GM15510 (cell line): Measurements from ENCODE around the gene WDFY4.

Experiments used
- POLR2A ChIP-seq: IDR thresholded peaks from 3 replicates; pipeline ENCODE4 v1.6.1; 2011; ENCODE audit warnings: borderline replicate concordance; ENCODE audit not compliant: insufficient read length; ENCODE audit errors: extremely low read depth

Gene WDFY4

GRCh38 chr10:48655411-48656240, 29.0 kb upstream of the WDFY4 start:
- no peak for TF ChIP-seq POLR2A

DNA sequence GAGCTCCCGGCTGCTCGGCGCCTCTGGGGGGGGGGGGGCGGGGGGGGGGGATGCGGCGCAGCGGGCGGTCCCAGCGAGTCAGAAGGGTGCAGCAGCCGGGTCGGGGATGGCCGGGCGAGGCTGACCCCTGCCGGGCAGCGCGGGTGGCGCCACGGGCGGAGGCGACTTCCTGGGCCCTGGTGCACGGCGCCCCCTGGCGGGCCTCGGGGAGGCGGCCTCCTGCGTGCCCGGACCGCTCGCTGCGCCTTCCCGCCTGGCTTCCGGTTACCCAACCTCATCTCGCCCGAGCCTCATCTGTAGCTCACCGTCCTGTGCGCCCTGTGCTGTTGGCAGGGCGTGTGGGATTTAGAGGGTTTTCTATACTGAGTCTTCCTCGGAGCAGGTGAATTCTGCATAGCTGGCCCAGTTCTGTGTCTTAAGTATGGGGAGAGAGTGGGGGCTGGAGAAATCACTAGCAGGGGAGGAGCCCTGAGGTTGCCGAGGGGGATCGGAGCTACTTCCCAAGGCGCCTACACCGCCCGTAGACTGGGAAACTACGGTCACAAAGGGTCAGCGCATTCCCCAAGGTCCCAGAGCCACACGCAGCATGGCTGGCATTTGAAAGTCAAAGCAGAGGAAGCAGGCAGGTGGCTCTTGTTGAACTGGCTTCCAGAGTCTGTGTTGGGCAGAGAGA, 28.3 kb upstream of the WDFY4 start:
- no peak for TF ChIP-seq POLR2A

DNA sequence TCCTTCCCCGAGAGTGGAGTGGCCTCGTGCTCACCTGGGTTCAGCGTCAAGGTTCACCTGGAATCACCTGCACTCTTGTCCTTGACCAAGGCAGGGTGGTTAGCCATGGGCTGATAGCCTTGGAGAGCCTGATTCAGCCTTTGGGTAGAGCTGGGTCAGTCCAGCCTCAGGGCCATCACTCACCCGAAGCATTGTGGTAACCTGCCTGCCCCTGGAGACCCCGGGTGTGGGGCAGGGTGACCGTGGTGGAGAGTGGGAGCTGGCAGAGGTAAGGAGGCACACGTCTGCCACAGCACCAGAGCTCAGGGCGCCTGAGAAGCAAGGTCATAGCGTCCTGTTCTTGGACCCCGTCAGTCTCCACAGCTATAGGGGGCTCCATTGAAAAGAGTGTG, 27.8 kb upstream of the WDFY4 start:
- TF ChIP-seq POLR2A = no peak

GRCh38 chr10:48657416-48657815, 27.3 kb upstream of the WDFY4 start:
- TF ChIP-seq POLR2A = no peak

DNA sequence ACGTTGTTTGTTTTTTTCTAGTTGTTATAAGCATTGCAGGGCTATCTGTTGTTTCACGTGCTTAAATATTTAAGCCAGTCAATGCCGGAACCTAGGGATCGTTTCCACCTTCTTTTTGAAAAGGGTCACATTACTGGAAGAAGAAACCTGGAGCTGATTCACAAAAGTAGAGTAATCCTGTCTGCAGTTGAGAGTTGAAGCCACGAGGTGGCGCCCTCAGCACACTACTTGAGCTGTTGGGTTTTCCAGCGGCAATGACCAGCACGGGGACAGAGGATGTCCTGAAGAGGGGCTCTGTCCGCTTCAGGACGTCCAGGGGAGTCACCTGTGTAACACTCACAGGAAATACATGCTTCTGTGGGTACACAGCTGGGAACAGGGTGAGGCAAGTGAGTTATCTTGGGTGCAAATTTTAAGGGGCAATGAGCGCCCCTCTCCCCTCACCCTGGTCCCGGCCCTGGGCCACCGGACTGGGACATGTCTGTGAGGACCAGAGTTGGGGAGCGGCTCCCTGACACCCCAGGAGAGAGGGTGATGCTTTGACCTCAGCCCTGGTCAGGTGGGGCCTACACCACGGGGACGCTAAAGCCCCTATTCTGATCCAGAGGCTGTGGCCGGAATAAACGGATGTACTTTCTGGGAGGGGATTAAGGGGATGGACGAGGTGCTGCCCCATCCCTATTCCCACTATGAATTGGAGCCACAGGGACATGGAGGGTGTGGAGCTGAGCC, 26.3 kb upstream of the WDFY4 start:
- no peak for TF ChIP-seq POLR2A

- TF ChIP-seq POLR2A = no peak
These were observed 25.8 kb upstream of the WDFY4 start for GRCh38 chr10:48658975-48659269.

GRCh38 chr10:48659790-48660189, 24.9 kb upstream of the WDFY4 start:
- TF ChIP-seq POLR2A = no peak

- TF ChIP-seq POLR2A = no peak
These were observed 23.2 kb upstream of the WDFY4 start for GRCh38 chr10:48661441-48661840.

- peak; percentile 43 for TF ChIP-seq POLR2A
These were observed 16.6 kb upstream of the WDFY4 start for GRCh38 chr10:48667960-48668590.

GRCh38 chr10:48670978-48671913, 13.4 kb upstream of the WDFY4 start:
- TF ChIP-seq POLR2A = peak; percentile 65

DNA sequence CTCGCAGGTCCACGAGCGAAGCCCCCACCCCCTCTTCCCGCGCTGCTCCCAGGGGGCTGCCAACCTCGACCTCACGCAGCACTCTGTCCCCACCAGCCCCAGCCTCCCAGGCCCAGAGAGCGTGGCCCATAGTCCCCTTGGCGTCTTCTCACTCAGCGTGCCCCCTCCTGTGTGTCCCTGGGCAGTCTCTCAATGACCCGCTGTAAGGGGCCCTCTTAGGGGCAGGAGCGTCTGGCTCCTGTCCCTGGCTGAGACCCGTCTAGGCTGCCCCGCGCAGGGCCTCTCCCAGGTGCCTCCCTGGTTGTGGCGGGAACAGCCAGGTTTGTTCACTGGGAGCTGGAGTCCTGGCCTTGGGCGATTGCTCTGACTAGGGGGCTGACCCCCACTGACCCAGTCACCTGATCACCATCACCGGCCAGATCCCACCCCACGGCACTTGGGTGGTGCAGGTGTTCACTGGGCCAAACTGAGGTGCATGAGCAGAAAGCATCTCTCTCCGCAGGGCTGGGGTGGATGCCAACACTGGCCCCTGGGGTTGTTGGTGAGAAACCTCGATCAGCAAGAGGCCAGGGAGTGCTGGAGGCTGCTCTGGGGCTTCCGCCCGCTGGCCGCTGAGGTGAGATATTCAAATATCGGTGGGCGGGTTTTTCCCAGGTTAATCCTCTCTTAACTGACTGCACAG, 12.6 kb upstream of the WDFY4 start:
- TF ChIP-seq POLR2A = peak; percentile 70

DNA sequence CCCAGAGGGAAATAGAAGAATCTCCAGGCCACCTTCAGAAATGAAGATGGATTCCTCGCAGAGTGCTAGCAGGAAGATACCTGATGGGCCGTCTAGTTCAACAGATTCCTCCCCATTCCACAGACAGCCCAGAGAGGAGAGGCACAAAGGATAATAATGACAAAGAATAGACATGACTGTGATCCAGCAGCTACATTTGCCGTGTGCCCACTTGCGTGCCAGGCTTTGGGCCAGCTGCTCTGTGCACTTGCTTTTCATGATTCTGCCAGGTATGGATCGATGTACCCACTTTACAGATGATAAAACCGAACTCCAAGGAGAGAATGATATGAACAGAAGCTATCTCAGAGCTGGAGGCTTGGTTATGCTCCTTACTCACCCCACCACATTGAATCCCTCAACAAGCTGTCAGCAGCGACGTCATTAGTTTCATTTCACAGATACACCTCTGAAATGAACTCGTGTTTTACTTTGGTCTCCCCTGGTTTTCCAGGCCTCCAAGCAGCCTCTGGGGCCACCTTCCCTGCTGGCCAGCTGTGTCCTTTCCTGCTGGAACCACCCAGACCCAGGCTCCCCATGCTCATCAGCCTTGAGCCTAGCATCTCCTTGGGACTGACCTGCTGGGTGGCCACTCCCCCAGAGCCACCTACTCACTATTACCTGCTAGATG, 11.9 kb upstream of the WDFY4 start:
- TF ChIP-seq POLR2A = no peak

DNA sequence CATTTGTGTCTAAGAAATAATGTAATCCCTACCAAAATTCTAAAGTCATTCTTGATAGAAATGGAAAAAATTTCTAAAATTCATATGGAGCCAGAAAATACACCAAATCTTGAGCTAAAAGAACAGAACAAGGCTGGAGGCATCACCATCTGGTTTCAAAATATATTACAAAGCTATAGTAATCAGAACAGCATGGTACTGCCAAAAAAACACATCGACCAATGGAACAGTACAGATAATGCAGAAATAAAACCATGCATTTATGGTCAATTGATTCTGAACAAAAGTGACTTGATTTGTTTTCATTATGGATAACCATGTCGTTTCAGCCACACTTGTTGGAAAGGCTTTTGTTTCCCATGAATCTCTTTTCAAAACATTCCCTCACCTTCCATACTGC, 7.0 kb upstream of the WDFY4 start:
- no peak for TF ChIP-seq POLR2A
